Suprapubic skin (tissue), 4 donors: Measurements from ENCODE around the gene TRPV4. TPM values are rescaled to one million over a fixed set of nuclear protein-coding genes. Genes with fewer than 3 reads are reported as not detected.

Experiments used
- DNase-seq, 2 donors: peaks; one replicate each; pipeline ENCODE4 v3.0.0-alpha.2; 2019; ENCODE audit warnings: low spot score in 2 of 2
- H3K27ac ChIP-seq: fragments of 200-600 bp; sonication (generic); one replicate; pipeline ENCODE4 v1.5.1; 2019
- H3K27me3 ChIP-seq: fragments of 200-600 bp; sonication (generic); one replicate; pipeline ENCODE4 v1.5.1; 2019
- H3K36me3 ChIP-seq: fragments of 200-600 bp; sonication (generic); one replicate; pipeline ENCODE4 v1.5.1; 2019
- H3K4me1 ChIP-seq: fragments of 200-600 bp; sonication (generic); one replicate; pipeline ENCODE4 v1.5.1; 2019
- H3K4me3 ChIP-seq: fragments of 200-600 bp; sonication (generic); one replicate; pipeline ENCODE4 v1.5.1; 2019; ENCODE audit warnings: mild to moderate bottlenecking
- H3K9me3 ChIP-seq: fragments of 200-600 bp; sonication (generic); one replicate; pipeline ENCODE4 v1.5.1; 2019
- CTCF ChIP-seq, 2 donors: fragments of 200-600 bp in 1 of 2; fragments of 450-650 bp in 1 of 2; sonication (generic) in 1 of 2; IDR thresholded peaks; one replicate each; pipeline ENCODE4 v1.5.1; 2016 to 2019; ENCODE audit warnings: antibody characterized with exemption in 2 of 2, mild to moderate bottlenecking in 1 of 2, moderate library complexity in 1 of 2
- EP300 ChIP-seq: sonication (generic); formaldehyde crosslinking; IDR thresholded peaks from one replicate; pipeline ENCODE4 v1.6.1; 2017; ENCODE audit warnings: antibody characterized with exemption
- POLR2A ChIP-seq, 2 donors: fragments of 450-650 bp; IDR thresholded peaks; one replicate each; pipeline ENCODE4 v1.6.1; 2017; ENCODE audit warnings: antibody characterized with exemption in 2 of 2, mild to moderate bottlenecking in 2 of 2, moderate library complexity in 2 of 2
- POLR2AphosphoS5 ChIP-seq, 3 donors: sonication (generic); formaldehyde crosslinking; IDR thresholded peaks; one replicate each; pipeline ENCODE4 v1.6.1; 2017; ENCODE audit warnings: antibody characterized with exemption in 3 of 3
- WGBS: methylation state at CpG from one replicate; pipeline ENCODE4 v1.1.5; 2018; 5-methylcytosine and 5-hydroxymethylcytosine counted together
- total RNA-seq, 4 donors: library from RNA; depleted of rRNA; stranded (reverse); fragments of >200 nt; gene quantifications; one replicate each; pipeline ENCODE4 v1.1.0, GENCODE V29; 2016

TRPV4 gene
- total RNA-seq, 4 donors from 2014 or later, result 4.0 to 11.9 (median 5.4) TPM

GRCh38 chr12:109875572-109876131 is 42.5 kb upstream of the TRPV4 start:
- no peak for DNase-seq
- Histone ChIP-seq H3K4me1 (peaks cover 79% of the 10 kb centered on the region), H3K36me3 (peaks cover 6% of the 10 kb centered on the region), H3K27ac (peak overlapping the region; percentile 90), H3K4me3 (no peak overlapping the region), H3K9me3 (no peaks in the 10 kb centered on the region), H3K27me3 (no peaks in the 10 kb centered on the region)
- 72% methylated on average over 6 of the region's 6 CpGs for WGBS
- TF ChIP-seq POLR2A (IDR thresholded peaks at IDR 0.05), result no peak
- TF ChIP-seq CTCF (IDR thresholded peaks at IDR 0.05), result no peak
- TF ChIP-seq POLR2AphosphoS5 (IDR thresholded peaks at IDR 0.05), result no peak
- TF ChIP-seq EP300, result no peak

DNA sequence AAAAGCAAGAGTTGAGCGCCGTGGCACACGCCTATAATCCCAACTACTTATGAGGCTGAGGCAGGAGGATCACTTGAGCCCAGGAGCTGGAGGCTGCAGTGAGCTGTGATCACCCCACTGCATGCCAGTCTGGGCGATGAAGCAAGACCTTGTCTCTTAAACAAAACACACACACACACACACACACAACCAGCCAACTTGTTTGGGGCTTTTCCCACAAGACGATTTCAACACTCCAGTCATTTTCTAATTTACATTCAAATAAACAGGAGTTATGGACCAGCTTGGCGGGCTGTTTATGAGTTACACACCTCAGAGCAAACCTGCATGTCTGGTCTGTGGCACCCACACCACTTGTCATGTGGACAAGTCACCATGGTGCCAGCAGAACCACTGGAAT is 40.5 kb upstream of the TRPV4 start:
- DNase-seq, result no peak
- 61% methylated on average over 6 of the region's 6 CpGs for WGBS
- peak overlapping the region; percentile 90 for H3K27ac ChIP-seq
- TF ChIP-seq POLR2AphosphoS5 (IDR thresholded peaks at IDR 0.05), result peak in 1 of 3 donors; percentile 35
- no peak for TF ChIP-seq CTCF (IDR thresholded peaks at IDR 0.05)
- H3K9me3 ChIP-seq, result no peaks in the 10 kb centered on the region
- H3K36me3 ChIP-seq, result peaks cover 6% of the 10 kb centered on the region
- H3K4me1 ChIP-seq, result peaks cover 75% of the 10 kb centered on the region
- no peak overlapping the region for H3K4me3 ChIP-seq
- no peaks in the 10 kb centered on the region for H3K27me3 ChIP-seq

DNA sequence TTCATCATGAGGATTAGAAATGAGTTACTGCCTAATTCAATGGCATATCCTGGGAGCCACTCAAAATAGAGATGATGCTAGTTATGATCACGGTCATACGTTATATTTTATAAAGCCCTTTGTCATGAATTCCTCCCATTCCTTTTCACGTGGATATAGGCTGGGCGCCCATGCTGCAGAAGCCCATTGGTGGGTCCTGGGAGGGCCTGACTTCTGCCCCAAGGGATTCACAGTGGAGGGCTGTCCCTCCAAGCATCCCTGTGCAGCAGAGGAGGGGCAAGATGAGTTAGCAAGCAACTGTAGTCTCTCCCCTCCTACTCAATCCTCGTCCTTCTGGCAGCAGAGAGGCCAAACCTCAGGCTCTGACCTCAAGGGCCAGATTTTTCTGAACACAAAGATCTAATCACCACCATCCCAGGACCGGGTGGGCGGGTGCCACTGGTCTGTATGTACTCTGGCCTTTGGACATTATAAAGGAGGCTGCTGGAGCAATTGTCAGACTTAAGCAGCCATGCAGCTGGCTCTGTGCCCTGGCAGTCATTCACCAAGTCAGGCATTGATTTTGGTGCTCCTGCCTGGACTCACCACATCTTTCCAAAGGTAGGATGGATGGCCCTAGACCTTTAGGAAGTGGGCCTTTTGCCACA is 38.6 kb upstream of the TRPV4 start:
- H3K27me3 ChIP-seq, result no peaks in the 10 kb centered on the region
- TF ChIP-seq POLR2AphosphoS5 (IDR thresholded peaks at IDR 0.05) (no peak), EP300 (no peak), POLR2A (IDR thresholded peaks at IDR 0.05) (no peak), CTCF (IDR thresholded peaks at IDR 0.05) (no peak)
- H3K4me3 ChIP-seq, result no peak overlapping the region
- no peak for DNase-seq
- H3K27ac ChIP-seq, result peak overlapping the region; percentile 5
- peaks cover 6% of the 10 kb centered on the region for H3K36me3 ChIP-seq
- H3K4me1 ChIP-seq, result peaks cover 64% of the 10 kb centered on the region
- WGBS, result 58% methylated on average over 7 of the region's 7 CpGs
- H3K9me3 ChIP-seq, result no peaks in the 10 kb centered on the region

DNA sequence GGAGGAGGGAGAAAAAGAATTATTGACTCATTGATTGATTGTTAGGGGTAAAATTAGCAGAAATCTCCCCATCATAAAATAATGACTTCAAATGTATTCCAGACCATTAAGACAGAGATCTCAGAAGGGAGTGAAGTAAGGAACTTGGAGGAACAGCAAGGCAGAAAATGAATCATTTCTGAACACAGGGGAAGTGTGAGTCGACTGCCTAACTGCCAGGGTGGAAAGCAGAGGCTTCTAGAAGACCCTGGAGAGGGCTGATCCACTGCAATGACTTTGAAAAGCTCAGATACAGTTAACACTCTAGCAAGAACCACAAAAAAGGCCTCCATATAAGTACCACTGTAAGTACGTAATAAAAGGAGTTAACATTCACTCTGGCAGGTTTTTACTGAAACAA is 37.5 kb upstream of the TRPV4 start:
- Histone ChIP-seq H3K9me3 (no peaks in the 10 kb centered on the region), H3K4me1 (peaks cover 61% of the 10 kb centered on the region), H3K27ac (peak overlapping the region; percentile 32), H3K4me3 (no peak overlapping the region), H3K27me3 (no peaks in the 10 kb centered on the region), H3K36me3 (peaks cover 6% of the 10 kb centered on the region)
- DNase-seq, result no peak
- WGBS, result 63% methylated on average over 2 of the region's 2 CpGs
- TF ChIP-seq POLR2AphosphoS5 (IDR thresholded peaks at IDR 0.05), result no peak

DNA sequence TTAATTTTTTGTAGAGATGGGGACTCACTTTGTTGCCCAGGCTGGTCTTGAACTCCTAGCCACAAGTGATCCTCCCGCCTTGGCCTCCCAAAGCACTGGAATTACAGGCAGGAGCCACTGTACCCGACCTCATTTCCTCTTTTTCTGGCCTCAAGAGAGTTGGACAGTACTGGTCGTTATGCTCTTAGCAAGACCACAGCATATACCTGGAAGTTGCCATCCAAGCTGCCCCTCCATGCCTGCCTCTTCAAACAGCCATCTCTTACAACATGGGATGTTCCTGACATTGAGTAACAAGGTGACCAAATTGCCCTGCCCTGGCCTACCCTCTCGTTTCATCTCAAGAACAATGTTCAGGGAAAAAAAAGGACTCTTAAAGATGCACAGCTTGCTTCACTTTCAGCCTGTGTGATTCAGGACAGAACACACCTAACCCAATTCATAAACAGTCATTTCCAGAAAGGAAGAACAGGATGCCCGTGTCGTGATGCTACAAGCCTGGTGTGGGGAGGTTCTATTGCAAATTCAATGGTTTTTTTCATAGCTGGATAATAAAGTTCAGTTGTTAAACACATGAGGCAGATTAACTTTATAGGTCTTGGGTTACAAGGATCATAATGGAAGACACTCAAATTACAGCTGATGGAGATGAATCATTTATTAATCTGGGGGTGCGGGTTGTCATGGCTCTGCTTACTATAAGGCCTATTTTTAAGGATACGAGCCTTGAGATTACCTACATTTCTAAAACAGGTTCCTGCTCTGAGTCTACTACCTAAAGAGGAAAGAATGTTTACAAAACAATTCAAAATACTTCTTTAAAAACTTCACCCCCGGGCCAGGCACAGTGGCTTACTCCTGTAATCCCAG is 35.2 kb upstream of the TRPV4 start:
- DNase-seq, result no peak
- peak overlapping the region; percentile 67 for H3K27ac ChIP-seq
- no peaks in the 10 kb centered on the region for H3K9me3 ChIP-seq
- H3K36me3 ChIP-seq, result peaks cover 6% of the 10 kb centered on the region
- WGBS, result 57% methylated on average over 9 of the region's 9 CpGs
- TF ChIP-seq POLR2A (IDR thresholded peaks at IDR 0.05), result no peak
- H3K27me3 ChIP-seq, result no peaks in the 10 kb centered on the region
- peaks cover 64% of the 10 kb centered on the region for H3K4me1 ChIP-seq
- H3K4me3 ChIP-seq, result no peak overlapping the region

GRCh38 chr12:109864916-109865315 is 31.7 kb upstream of the TRPV4 start:
- Histone ChIP-seq H3K36me3 (peaks cover 5% of the 10 kb centered on the region), H3K27me3 (no peaks in the 10 kb centered on the region), H3K4me3 (no peak overlapping the region), H3K9me3 (no peaks in the 10 kb centered on the region), H3K27ac (peak overlapping the region; percentile 82), H3K4me1 (peaks cover 57% of the 10 kb centered on the region)
- peak in 2 of 3 donors; percentile 74 to 84 for TF ChIP-seq POLR2AphosphoS5 (IDR thresholded peaks at IDR 0.05)
- no peak for TF ChIP-seq CTCF (IDR thresholded peaks at IDR 0.05)
- WGBS, result 54% methylated on average over 3 of the region's 3 CpGs
- no peak for DNase-seq
